ENCODE measurements around the gene NTHL1. TPM values are rescaled to one million over a fixed set of nuclear protein-coding genes. Genes with fewer than 3 reads are reported as not detected.

Gene NTHL1
- total and polyA plus RNA-seq, 2 of the 13 experiments (the other 11 are each of a cell fraction or from before 2014, with no cell fraction given): 47.5 to 64.9 TPM

GRCh38 chr16:2042986-2043666 lies 4.5 kb downstream of the NTHL1 start (continued):
- no peak for TF ChIP-seq ZBTB34 (CRISPR knock-in tag; IDR thresholded peaks at IDR 0.05)
- TF ChIP-seq MZF1 (CRISPR knock-in tag; IDR thresholded peaks at IDR 0.05; ENCODE audit: borderline replicate concordance): no peak
- TF ChIP-seq HCFC1 (IDR thresholded peaks at IDR 0.05; ENCODE audit: low read depth, low read length): no peak
- TF ChIP-seq ZBTB33 (CRISPR knock-in tag; IDR thresholded peaks at IDR 0.05): no peak
- no peak for TF ChIP-seq ZKSCAN1 (IDR thresholded peaks at IDR 0.05; ENCODE audit: low read length)
- no peak for TF ChIP-seq ZHX1 (CRISPR knock-in tag; IDR thresholded peaks at IDR 0.05; ENCODE audit: low read depth)
- no peak for TF ChIP-seq ZNF597 (CRISPR knock-in tag; IDR thresholded peaks at IDR 0.05)
